ENCODE data around the gene SLC6A18.

Gene SLC6A18

GRCh38 chr5:1241509-1242080 lies 16.4 kb downstream of the SLC6A18 start:
- no peak for TF ChIP-seq EZH2phosphoT487 (IDR thresholded peaks at IDR 0.05; ENCODE audit: borderline replicate concordance, low read length)
- no peak for TF ChIP-seq CTCF (IDR thresholded peaks at IDR 0.05; ENCODE audit: low read depth, low read length, poor library complexity, severe bottlenecking)
- no peaks in the 10 kb centered on the region for H3K79me2 ChIP-seq (ENCODE audit: control insufficient read depth, low read length)
- no peaks in the 10 kb centered on the region for H4K20me1 ChIP-seq (ENCODE audit: control insufficient read depth, insufficient read depth, low read depth, low read length)
- H3F3A ChIP-seq (ENCODE audit: control insufficient read depth, insufficient read depth), result no peaks in the 10 kb centered on the region
- no peaks in the 10 kb centered on the region for H3K36me3 ChIP-seq (ENCODE audit: control insufficient read depth, low read length)
- no peak overlapping the region for H3K27ac ChIP-seq (ENCODE audit: low read depth, low read length)
- no peaks in the 10 kb centered on the region for H3K4me1 ChIP-seq (ENCODE audit: control insufficient read depth, low read length)
- no peaks in the 10 kb centered on the region for H3K27me3 ChIP-seq (ENCODE audit: control insufficient read depth, low read length)
- no peaks in the 10 kb centered on the region for H3K9me2 ChIP-seq (replicated peaks; ENCODE audit: control insufficient read depth, low read length)
- H3K4me3 ChIP-seq (ENCODE audit: low read length), result no peak overlapping the region
- peaks cover 1% of the 10 kb centered on the region; the same call in 1 of the 2 replicates for H3K9me3 ChIP-seq (ENCODE audit: control insufficient read depth, insufficient read depth, low read length)
- no peak overlapping the region for H3K4me2 ChIP-seq (ENCODE audit: low read length)

- H3K9me3 ChIP-seq (ENCODE audit: control insufficient read depth, insufficient read depth, low read length), result no peaks in the 10 kb centered on the region
Measured at GRCh38 chr5:1242733-1243486, 17.7 kb downstream of the SLC6A18 start.

GRCh38 chr5:1243487-1244130 lies 18.4 kb downstream of the SLC6A18 start:
- H3K9me3 ChIP-seq (ENCODE audit: control insufficient read depth, insufficient read depth, low read length), result no peaks in the 10 kb centered on the region
- 0 out of 2 replicates have a peak, but pooled peaks cover 3% of the 10 kb centered on the region for H4K20me1 ChIP-seq (ENCODE audit: control insufficient read depth, insufficient read depth, low read depth, low read length)
- no peak overlapping the region for H3K27ac ChIP-seq (ENCODE audit: low read depth, low read length)

More at GRCh38 chr5:1242733-1243486, 17.7 kb downstream of the SLC6A18 start:
- Histone ChIP-seq H4K20me1 (ENCODE audit: control insufficient read depth, insufficient read depth, low read depth, low read length) (no peaks in the 10 kb centered on the region), H3K4me1 (ENCODE audit: control insufficient read depth, low read length) (no peaks in the 10 kb centered on the region), H3K9me2 (replicated peaks; ENCODE audit: control insufficient read depth, low read length) (no peaks in the 10 kb centered on the region), H3K4me2 (ENCODE audit: low read length) (no peak overlapping the region), H3K79me2 (ENCODE audit: control insufficient read depth, low read length) (no peaks in the 10 kb centered on the region), H3K36me3 (ENCODE audit: control insufficient read depth, low read length) (no peaks in the 10 kb centered on the region), H3K27ac (ENCODE audit: low read depth, low read length) (no peak overlapping the region), H3F3A (ENCODE audit: control insufficient read depth, insufficient read depth) (no peaks in the 10 kb centered on the region), H3K4me3 (ENCODE audit: low read length) (no peak overlapping the region), H3K27me3 (ENCODE audit: control insufficient read depth, low read length) (no peaks in the 10 kb centered on the region)
- TF ChIP-seq EZH2phosphoT487 (IDR thresholded peaks at IDR 0.05; ENCODE audit: borderline replicate concordance, low read length) (no peak), CTCF (IDR thresholded peaks at IDR 0.05; ENCODE audit: low read depth, low read length, poor library complexity, severe bottlenecking) (no peak)

More at GRCh38 chr5:1243487-1244130, 18.4 kb downstream of the SLC6A18 start:
- no peak overlapping the region for H3K4me2 ChIP-seq (ENCODE audit: low read length)
- H3K4me3 ChIP-seq (ENCODE audit: low read length), result no peak overlapping the region
- no peaks in the 10 kb centered on the region for H3K27me3 ChIP-seq (ENCODE audit: control insufficient read depth, low read length)
- no peak for TF ChIP-seq CTCF (IDR thresholded peaks at IDR 0.05; ENCODE audit: low read depth, low read length, poor library complexity, severe bottlenecking)
- TF ChIP-seq EZH2phosphoT487 (IDR thresholded peaks at IDR 0.05; ENCODE audit: borderline replicate concordance, low read length), result no peak
- no peaks in the 10 kb centered on the region for H3F3A ChIP-seq (ENCODE audit: control insufficient read depth, insufficient read depth)
- H3K9me2 ChIP-seq (replicated peaks; ENCODE audit: control insufficient read depth, low read length), result no peaks in the 10 kb centered on the region
- no peaks in the 10 kb centered on the region for H3K79me2 ChIP-seq (ENCODE audit: control insufficient read depth, low read length)
- no peaks in the 10 kb centered on the region for H3K36me3 ChIP-seq (ENCODE audit: control insufficient read depth, low read length)
- no peaks in the 10 kb centered on the region for H3K4me1 ChIP-seq (ENCODE audit: control insufficient read depth, low read length)
